HG03135 (cell line): ENCODE data around the gene RNASE1.
"Not testable (repeated sequence)": the region's sequence is repeated elsewhere in the genome, so short reads cannot be mapped to it uniquely, and the experiment has no call there.

Experiments
- ATAC-seq: cut with Tn5 transposase; IDR thresholded peaks from one replicate; pipeline ENCODE4 v1.9.1; 2021; ENCODE audit warnings: mild to moderate bottlenecking, moderate library complexity; ENCODE audit not compliant: unreplicated experiment

Gene RNASE1

DNA sequence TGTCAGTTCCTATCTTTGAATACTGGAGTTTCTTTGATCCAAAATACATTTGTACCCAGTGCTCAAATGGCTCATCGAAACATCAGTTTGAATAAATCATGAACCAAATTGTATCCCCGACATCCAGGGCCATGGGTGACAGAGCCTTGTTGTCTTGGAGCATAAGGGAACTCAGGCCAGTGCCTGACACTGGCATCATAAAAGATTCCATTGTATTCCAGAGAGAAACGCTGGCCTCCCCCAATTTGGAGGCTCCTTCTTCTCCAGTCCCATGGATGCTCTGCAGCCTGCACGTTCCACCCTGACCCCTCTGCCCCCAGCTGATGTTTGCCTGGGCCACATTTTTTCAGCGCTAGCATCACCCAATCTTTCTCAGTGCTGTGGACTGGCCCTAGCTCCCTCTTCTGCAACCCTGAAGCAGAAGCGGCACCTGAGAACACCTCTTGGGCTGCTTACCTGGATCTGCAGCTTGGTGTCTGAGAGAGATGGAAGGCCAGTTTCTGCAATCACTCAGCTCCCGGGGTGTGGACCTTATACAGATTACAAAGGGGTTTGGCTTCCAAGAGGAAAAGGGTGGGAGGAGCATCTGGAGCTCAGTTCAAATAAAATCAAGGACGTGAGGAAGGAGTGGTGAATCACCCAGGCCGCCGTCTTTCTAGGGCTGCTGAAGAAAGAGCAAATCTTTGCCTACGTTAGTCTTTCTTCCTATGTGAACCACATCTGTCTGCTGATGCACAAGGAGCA is at the start of gene RNASE1:
Gene RNASE1 (minus strand): TSS at position 504 of the 744 bp plus-strand sequence. CDS start 776 bp downstream, outside the sequence.
- ATAC-seq: no peak

DNA sequence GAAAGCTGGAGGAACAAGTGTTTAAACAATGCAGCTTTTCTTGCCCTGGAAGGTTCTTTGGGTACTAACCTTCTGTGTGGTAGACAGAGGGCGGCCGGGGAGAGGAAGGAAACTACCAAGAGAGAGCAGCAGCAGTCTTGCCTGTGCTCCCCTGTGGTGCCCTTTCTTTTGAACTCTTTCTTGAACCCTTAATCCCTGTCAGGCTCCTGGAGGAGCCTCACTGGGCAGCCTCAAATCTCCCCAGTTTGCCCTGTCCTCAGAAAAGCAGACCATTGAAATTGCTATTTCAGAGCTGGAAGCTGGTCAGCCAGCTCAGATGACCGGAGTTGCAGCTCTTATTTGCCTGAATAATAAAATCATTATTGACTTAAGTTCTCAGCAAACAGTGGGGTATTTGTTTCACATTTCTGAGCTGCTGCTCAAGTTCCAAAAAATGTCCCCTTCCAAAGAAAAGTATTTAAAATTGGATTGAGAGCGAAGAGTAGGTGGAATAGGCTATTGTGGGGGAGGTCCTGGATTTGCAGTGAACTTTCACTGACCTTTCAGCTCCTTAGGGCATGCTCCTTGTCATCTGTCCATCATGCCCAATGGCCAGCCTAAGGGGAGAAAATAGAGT is 46.4 kb upstream of the RNASE1 start:
- no peak for ATAC-seq

DNA sequence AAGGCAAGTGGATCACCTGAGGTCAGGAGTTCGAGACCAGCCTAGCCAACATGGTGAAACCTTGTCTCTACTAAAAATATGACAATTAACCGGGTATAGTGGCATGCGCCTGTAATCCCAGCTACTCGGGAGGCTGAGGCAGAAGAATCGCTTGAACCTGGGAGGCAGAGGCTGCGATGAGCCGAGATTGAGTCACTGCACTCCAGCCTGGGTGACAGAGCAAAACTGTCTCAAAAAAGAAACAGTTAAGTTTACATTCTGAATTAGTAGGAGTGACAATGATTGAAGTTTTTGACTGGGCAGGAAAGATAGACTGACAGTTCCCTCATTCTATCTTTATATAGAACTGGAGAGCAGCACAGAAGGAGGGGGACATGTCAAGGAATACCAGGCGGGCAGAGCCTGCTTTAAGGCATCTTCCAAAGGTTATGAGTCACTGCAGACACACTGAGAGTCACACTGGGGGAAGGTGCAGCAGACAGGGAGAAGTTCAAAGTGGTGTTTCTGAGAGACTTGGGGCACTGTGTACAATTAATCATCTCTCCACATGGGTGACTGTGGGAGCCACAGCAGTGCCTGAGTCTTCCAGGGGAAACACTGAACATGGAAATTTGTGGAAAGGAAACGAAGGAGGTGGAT is 45.8 kb upstream of the RNASE1 start:
- ATAC-seq: no peak

DNA sequence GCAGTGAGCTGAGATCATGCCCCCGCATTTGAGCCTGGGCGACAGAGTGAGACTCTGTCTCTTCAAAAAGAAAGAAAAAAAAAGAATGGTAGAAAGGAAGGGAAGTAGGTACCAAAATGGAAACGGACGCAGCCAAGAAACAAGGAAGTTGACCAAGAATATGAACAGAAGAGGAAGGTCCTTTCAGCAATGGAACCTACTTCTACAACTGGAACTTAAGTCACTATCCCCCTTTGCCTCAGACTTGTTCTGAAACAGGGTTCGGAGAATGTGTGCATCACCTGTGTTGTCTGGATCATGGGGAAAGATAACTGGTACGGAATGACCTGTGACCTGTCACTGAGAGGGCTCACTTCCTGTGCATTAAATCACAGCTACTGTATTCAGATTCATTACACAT is 43.9 kb upstream of the RNASE1 start:
- no peak for ATAC-seq

DNA sequence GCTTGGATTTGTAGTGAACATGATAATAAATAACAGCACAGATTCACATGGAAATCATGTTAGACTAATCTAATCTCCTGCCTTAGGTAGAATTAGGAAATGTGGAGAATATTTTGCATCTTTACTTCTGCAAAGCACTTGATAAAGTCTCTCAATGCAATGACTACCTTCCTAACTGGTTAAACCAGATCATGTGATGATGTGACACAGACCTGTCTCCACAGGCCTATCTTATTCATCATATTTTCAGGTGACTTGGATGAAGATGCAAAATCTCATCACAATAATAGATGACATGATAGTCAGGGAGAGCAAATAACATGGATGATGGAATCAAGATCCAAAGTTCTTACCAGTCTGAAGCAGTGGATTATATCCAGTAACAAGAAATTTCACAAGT is 38.5 kb upstream of the RNASE1 start:
- no peak for ATAC-seq

DNA sequence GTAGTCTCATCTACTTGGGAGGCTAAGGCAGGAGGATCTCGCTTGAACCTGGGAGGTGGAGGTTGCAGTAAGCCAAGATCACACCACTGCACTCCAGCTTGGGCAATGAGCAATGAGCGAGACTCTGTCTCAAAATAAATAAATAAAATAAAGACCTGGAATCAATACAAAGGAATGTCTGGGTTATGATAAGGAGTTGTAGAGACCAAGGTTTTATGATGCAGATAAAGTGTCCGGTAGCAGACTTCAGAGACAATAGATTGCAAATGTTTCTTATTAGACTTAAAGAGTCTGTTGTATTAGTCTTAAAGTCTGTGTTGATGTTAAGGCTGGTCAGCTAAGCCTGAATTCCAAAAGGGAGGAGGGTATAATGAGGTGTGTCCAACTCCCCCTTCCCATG is 35.2 kb upstream of the RNASE1 start:
- no peak for ATAC-seq

DNA sequence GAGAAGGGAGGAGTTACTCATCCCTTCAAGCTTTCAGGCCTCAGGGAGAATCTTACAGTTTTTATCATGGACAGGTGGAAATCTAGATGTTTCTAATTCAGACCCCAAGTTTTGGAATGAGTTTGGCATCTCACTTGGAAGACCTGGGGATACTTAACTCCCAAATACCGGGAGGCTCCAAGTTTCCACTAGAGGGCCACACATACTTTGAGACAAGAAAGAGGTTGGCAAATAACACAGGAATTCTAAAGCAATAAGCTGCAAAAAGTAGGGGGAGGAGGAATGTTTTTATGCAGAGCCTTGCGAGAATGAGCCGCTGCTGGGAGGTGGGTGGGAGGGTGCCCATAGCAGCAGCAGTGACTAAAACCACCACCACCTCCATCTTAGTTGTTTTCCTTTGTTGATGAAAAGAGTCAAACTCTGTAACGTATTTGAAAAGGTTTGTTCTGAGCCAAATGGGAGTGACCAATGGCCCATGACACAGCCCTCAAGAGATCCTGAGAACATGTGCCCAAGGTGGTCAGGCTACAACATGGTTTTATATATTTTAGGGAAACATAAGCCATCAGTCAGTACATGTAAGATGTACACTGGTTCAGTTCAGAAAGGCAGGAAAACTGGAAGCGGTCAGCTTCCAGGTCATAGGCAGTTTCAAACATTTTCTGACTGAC is 34.2 kb upstream of the RNASE1 start:
- ATAC-seq: no peak

DNA sequence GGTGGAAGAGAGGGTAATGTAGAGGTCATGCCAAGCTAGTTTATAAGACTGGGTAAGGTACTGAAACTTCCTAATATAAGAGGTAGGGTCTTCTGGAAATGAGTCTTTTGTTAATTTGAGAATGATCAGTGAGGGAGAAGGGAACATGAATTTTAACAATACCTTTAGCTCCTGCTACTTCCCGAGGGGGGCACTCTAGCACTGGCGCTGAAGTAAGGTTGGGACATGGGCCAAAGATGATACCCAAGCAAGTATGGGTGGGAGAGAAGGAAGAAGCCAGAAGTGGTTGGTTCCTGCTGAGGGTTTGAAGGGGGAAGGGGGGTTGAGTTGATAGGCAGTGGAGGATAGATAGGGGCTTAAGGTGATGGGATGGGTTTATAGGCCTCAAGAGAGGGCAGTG is 32.3 kb upstream of the RNASE1 start:
- no peak for ATAC-seq

DNA sequence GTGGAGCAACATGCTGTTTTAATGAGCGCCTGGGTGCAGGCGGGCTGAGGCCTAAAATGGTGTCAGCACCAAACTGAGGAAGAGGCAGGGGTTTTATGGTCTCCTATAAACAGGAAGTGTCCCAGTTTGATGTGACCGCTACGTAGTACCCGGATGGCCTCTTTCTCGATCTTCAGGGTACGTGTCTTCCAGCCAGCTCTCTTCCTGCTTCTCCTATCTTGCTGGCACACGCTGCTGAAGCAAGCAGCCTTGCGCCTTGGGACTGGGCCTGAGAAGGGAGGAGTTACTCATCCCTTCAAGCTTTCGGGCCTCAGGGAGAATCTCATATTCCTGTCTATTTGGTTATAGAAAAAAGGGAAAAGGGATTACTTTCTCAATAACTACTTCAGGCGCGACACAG is 28.2 kb upstream of the RNASE1 start:
- ATAC-seq: no peak

DNA sequence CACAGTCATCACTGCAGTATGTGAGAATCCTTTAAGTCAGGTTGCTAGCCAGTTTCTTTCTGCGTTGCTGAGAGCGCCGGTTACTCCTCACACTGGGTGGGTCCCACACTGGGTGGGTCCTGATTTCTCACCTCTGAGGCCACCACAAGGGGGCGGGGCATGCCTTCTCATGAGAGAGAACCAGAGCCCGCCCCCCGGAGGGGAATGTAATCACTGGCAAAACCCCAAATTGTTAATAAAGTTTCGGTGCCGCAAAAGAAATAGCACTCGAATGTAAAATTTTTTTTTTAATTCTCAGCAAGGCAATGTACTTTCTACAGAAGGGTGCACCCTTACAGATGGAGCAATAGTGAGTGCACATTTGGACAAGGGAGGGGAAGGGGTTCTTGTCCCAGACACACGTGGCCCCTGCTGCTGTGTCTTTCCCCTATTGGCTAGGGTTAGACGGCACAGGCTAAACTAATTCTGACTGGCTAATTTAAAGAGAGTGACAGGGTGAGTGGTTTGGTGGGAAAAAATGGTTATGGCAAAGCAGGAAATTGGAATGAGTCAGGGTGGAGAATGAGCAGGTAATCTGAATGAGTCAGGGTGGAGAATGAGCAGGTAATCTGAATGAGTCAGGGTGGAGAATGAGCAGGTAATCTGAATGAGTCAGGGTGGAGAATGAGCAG is 25.5 kb upstream of the RNASE1 start:
- not testable (repeated sequence) for ATAC-seq

DNA sequence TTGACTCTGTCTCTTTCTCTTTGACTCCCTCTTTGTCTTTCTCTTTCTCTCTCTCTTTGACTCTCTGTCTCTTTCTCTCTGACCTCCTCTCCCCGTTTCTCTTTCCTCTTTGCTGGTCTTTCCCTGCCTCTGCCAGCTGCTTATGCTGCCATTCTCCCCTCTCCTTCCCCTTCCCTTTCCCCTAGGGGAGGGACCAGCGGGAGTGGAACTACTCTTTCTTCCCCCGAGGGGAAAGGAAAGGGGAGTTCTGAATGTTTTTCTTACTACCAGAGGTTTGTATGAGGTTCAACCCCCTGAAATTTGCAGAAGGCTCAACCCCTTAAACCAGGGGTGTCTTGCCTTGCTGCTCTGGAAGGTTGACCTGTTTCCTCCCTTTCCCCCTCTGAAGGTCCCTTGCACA is 24.7 kb upstream of the RNASE1 start:
- no peak for ATAC-seq

DNA sequence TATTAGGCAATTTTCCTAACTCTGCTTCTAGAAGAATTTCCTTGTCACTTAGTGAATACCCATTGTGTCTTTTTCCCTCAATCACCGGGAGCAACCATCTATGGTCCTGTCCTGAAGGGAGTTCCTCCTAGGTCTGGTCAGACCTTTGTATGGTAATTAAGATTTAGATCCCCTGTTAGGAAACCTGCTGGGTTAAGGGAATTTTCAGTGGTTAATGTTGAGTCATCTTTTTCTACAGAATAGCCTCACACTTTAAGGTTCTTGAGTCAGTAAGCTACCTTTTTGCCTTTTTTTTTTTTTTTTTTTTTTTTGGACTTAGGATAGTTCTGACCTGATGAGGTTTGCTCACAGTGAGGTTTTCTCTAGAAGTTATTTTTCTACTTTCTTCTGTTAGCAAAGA is 24.0 kb upstream of the RNASE1 start:
- not testable (repeated sequence) for ATAC-seq

DNA sequence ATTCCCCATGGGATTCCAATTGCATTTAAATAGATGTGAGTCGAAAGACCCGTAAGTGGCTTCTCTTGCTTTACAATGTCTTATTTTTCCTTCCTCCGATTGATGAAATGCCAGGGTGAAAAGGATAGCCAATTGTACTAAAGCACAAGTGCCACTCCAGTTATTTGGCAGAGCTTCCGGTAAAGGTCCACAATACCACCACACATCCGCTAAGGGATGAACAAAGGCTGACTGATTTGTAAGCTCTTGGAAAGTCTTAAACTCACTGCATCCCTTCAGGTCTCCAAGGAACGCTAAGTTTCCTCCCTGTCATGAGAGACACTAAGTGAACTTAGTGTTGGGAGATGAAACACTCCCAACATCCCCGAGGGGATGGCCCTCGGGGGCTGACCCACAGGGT is 21.2 kb upstream of the RNASE1 start:
- ATAC-seq: no peak

DNA sequence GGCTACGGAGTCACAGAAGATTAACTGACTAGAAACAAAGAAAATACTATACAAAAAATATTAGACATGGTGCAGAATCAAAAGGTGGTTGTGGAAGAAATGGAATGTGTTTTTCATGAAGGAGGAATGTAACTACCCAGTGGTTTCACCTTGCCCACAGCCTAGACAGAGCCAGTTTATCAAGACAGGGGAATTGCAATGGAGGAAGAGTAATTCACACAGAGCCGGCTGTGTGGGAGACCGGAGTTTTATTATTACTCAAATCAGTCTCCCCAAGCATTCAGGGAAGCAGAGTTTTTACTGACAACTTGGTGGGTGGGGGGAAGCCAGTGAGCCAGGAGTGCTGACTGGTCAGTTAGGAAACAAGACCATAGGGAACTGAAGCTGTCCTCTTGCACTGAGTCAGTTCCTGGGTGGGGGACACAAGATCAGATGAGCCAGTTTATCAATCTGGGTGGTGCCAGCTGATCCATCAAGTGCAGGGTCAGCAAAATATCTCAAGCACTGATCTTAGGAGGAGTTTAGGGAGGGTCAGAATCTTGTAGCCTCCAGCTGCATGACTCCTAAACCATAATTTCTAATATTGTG is 19.0 kb upstream of the RNASE1 start:
- not testable (repeated sequence) for ATAC-seq

DNA sequence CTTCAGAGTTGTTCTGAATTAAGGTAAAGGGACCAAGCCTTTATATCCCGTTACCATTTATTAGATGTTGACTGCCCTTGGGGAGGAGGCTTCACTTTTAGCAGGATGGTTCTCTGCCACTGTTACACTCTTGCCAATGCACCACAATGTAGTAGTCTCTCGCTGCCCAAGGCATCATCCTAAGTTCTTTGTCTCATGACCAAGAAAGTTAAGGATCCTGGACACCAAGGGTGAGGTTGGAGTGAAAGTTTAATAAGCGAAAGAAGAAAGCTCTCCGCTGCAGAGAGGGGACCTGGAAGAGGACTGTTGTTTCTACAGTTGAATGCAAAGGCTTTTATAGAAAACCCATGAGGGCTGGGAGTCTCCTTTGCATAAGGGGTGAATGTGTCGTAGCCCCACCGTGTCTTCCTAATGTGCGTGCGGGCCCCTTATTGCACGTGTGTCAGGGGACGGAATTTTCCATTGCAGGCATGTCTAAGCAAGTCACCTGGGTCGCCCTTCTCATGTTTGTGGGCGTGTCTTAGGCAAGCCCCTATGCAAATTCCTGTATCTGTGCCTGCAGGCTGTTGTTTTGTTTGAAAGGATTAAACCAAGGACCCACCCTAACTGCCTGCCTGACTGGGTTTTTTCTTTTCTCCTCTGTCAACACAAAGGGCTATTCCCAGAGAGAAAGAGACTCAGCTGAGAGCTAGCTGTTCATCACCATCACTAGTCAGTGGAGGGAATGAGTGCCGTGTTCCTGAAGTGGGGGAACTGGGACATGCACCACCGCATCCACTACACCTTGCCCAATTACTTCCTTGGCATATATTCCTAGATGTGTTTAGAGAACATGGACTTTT is 17.6 kb upstream of the RNASE1 start:
- no peak for ATAC-seq

DNA sequence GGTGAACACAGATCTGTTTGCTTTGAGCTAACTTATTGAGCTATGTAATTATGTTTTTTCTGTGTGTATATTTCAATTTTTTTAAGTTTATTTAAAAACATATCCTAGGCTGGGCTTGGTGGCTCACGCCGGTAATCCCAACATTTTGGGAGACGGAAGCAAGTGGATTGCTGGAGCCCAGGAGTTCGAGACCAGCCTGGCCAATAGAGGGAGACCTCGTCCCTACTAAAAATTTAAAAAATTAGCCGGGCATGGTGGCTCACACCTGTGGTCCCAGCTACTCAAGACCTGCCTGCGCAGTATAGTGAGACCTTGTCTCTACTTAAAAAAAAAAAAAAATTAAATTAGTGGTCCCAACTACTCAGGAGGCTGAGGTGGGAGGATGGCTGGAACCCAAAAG is 16.2 kb upstream of the RNASE1 start:
- ATAC-seq: no peak

DNA sequence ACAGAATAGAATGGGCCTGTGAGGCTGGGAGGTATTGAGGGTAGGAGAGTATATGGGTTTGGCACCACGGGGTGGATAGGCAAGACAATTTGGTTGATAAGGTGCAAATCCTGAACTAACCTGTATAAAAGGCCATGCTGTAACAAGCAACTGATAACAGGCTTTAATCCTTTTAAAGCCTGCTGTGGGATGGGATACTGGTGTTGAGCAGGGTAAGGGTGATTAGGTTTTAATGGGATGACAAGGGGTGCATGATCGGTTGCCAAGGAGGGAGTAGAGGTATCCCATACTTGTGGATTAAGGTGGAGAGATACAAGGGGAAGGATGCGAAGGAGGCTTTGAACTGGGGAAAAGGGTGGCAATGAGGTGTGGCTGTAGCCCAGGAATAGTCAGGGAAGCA is 13.3 kb upstream of the RNASE1 start:
- not testable (repeated sequence) for ATAC-seq

DNA sequence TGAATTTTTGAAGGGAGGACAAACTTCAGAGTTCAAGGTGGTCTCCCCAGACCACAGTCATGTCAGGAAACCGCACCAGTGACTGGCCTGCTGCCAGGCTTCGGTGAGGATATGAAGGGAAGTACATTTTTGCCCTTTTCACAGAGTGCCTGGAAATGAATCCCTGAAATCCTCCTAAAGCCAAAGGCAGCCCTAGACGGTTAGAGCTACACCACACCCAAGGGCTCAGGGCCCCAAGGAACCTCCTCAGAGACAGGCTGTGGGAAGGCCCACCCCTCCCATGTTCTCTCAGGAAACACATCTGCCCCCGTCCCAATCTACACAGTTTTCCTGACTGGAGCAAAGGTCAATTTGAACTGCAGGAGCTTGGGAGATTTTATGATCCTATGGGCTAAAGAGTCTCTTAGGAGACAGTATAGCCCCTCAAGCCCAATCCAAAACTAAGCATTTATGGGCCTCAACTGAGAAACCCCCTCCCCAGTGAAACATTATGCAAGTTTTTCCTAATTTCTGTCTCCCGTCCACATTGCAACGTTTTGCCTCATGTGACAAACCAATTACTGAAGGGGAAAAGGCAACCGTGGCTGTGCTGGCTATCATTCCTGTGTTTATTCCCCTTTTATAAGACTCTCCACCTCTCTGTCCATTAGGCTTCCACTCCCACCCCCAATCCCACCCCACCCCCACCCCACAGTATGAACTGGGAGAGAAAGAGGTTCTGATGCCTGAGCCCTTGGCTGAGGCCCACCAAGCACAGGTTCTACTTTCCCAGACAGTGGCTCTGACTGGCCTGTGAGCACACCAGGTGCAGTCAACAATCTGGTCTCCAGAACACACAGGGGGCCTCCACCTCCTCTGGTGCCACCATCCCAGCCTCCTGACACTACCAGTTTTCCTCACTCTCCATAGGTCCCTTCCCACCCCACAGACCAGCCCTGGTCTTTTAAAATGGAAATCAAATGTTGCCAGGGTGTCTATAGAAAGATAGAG is 9.6 kb upstream of the RNASE1 start:
- ATAC-seq: no peak

DNA sequence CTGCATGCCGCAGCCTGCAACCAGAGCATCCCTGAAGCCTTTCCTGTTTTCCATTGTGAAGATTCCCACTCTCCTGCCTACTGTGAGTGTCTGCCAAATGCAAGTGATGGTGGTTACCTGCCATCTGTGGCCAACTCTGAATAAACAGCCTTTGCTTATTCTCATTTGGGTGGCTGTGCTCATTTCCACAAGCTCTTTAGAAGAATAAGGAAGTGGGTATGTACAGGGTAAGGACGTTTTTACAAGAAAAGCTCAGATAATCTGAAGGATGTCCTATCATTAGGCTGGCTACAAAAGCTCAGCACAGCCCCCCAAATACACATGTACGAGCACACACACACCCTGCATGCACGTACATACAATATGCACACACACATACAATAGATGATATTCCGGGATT is 7.3 kb upstream of the RNASE1 start:
- ATAC-seq: no peak
